ENCODE data around the gene ALG1L2.
"Not testable (repeated sequence)": the region's sequence is repeated elsewhere in the genome, so short reads cannot be mapped to it uniquely, and the experiment has no call there.

Gene ALG1L2

GRCh38 chr3:130081351-130081881, at the start of gene ALG1L2:
Gene ALG1L2 (plus strand): TSS chr3:130081831. CDS start chr3:130082017, 186 bp downstream.
- DNase-seq = no peak

- DNase-seq = not testable (repeated sequence)
Measured at GRCh38 chr3:130037126-130037815, 44.4 kb upstream of the ALG1L2 start.

GRCh38 chr3:130042736-130043135, 38.9 kb upstream of the ALG1L2 start:
- DNase-seq = not testable (repeated sequence)

GRCh38 chr3:130043658-130044057, 38.0 kb upstream of the ALG1L2 start:
- not testable (repeated sequence) for DNase-seq

- no peak for DNase-seq
Measured at GRCh38 chr3:130044370-130044769, 37.3 kb upstream of the ALG1L2 start.

- no peak for DNase-seq
Measured at GRCh38 chr3:130048726-130049125, 32.9 kb upstream of the ALG1L2 start.

GRCh38 chr3:130052366-130052765, 29.3 kb upstream of the ALG1L2 start:
- not testable (repeated sequence) for DNase-seq

- not testable (repeated sequence) for DNase-seq
Measured at GRCh38 chr3:130052965-130053364, 28.7 kb upstream of the ALG1L2 start.

- peak in 1 of 3 donors; percentile 2 for DNase-seq
Measured at GRCh38 chr3:130057536-130058266, 23.9 kb upstream of the ALG1L2 start.

GRCh38 chr3:130058267-130058657, 23.4 kb upstream of the ALG1L2 start:
- DNase-seq = not testable (repeated sequence)

GRCh38 chr3:130058716-130059115, 22.9 kb upstream of the ALG1L2 start:
- DNase-seq = not testable (repeated sequence)

GRCh38 chr3:130059162-130059561, 22.5 kb upstream of the ALG1L2 start:
- not testable (repeated sequence) for DNase-seq

- no peak for DNase-seq
Measured at GRCh38 chr3:130073582-130073981, 8.0 kb upstream of the ALG1L2 start.

GRCh38 chr3:130077636-130078035, 4.0 kb upstream of the ALG1L2 start:
- DNase-seq = no peak

GRCh38 chr3:130083363-130084090, 1.9 kb downstream of the ALG1L2 start:
- DNase-seq = peak in 2 of 3 donors; percentile 22 to 78

GRCh38 chr3:130084436-130084980, 2.9 kb downstream of the ALG1L2 start:
- DNase-seq = no peak

GRCh38 chr3:130085881-130086280, 4.2 kb downstream of the ALG1L2 start:
- no peak for DNase-seq

GRCh38 chr3:130086628-130087027, 5.0 kb downstream of the ALG1L2 start:
- not testable (repeated sequence) for DNase-seq

- peak in 2 of 3 donors; percentile 27 to 28 for DNase-seq
Measured at GRCh38 chr3:130088061-130088460, 6.4 kb downstream of the ALG1L2 start.

- DNase-seq = not testable (repeated sequence)
Measured at GRCh38 chr3:130090681-130091080, 9.1 kb downstream of the ALG1L2 start.

- DNase-seq = no peak
Measured at GRCh38 chr3:130091958-130092357, 10.3 kb downstream of the ALG1L2 start.

- DNase-seq = peak; percentile 65 to 73 (median 69)
Measured at GRCh38 chr3:130093741-130094391, 12.2 kb downstream of the ALG1L2 start.
